Endothelial cell of umbilical vein (primary cell): ENCODE results near the gene RYR3. TPM values are rescaled to one million over a fixed set of nuclear protein-coding genes. Genes with fewer than 3 reads are reported as not detected.

ENCODE experiments used
- BruUV-seq: library from RNA; stranded (reverse); fragments of 400-500 nt; replicated peaks from 2 replicates; lab custom pipeline; 2021; lab: Mats Ljungman, UMichigan
- CTCF ChIA-PET: fragments of 300-600, 350-600 bp; sonication (Branson Sonifier 250); formaldehyde crosslinking; loops from one replicate; lab custom pipeline; 2021; ENCODE audit warnings: antibody characterized with exemption, inconsistent platforms; lab: Charles Lee
- POLR2A ChIA-PET: fragments of 300-600, 350-600 bp; sonication (Branson Sonifier 250); formaldehyde crosslinking; loops from one replicate; lab custom pipeline; 2021; ENCODE audit warnings: antibody characterized with exemption, inconsistent platforms; lab: Charles Lee
- DNase-seq: peaks from one replicate; pipeline ENCODE4 v3.0.0-alpha.2; 2011; ENCODE audit warnings: low read depth, low spot score
- FAIRE-seq: peaks from 2 replicates; lab custom pipeline; 2011; peaks lifted over from hg19 to GRCh38; lab: Jason Lieb, UNC
- H2AFZ ChIP-seq: 2 replicates; pipeline ENCODE4 v1.6.0; 2012; ENCODE audit warnings: low read depth, low read length, control low read depth, inconsistent platforms
- H3K27ac ChIP-seq: 2 replicates; pipeline ENCODE4 v1.5.1; 2011; ENCODE audit warnings: low read depth, mild to moderate bottlenecking, control low read depth, low read length, moderate library complexity; ENCODE audit not compliant: insufficient read depth
- H3K27me3 ChIP-seq, 2 experiments: 2 replicates each; pipeline versions ENCODE4 v1.6.0 to v1.6.1; 2011; ENCODE audit warnings: low read length in 2 of 2, mixed read lengths in 1 of 2; ENCODE audit not compliant: control insufficient read depth in 2 of 2, insufficient read depth in 2 of 2
- H3K36me3 ChIP-seq, 2 experiments: 2 replicates in 1 of 2; 3 replicates in 1 of 2; pipeline ENCODE4 v1.5.1; 2011; ENCODE audit warnings: low read length in 2 of 2, mild to moderate bottlenecking in 1 of 2, moderate library complexity in 1 of 2; ENCODE audit not compliant: control insufficient read depth in 2 of 2, insufficient read depth in 2 of 2; ENCODE audit errors: extremely low read depth in 1 of 2
- H3K4me1 ChIP-seq: 3 replicates; pipeline ENCODE4 v1.5.1; 2011; ENCODE audit warnings: mild to moderate bottlenecking, low read length; ENCODE audit not compliant: control insufficient read depth, insufficient read depth; ENCODE audit errors: extremely low read depth
- H3K4me2 ChIP-seq: 2 replicates; pipeline ENCODE4 v1.6.1; 2011; ENCODE audit warnings: low read length, control low read depth, mixed read lengths; ENCODE audit not compliant: insufficient read depth
- H3K4me3 ChIP-seq, 3 experiments: fragments of 200-600 bp in 1 of 3; sonication (generic), shearing (Covaris generic) in 1 of 3; replicated peaks in 1 of 3; 2 replicates each; pipeline ENCODE4 v1.5.1; 2011 to 2016; ENCODE audit warnings: control low read depth in 3 of 3, low read length in 3 of 3, mild to moderate bottlenecking in 2 of 3, inconsistent platforms in 1 of 3, low read depth in 1 of 3, moderate library complexity in 1 of 3; ENCODE audit not compliant: insufficient read depth in 1 of 3
- H3K79me2 ChIP-seq: 2 replicates; pipeline ENCODE4 v1.6.0; 2012; ENCODE audit warnings: low read length, inconsistent platforms; ENCODE audit not compliant: control insufficient read depth, insufficient read depth
- H3K9ac ChIP-seq: replicated peaks from 2 replicates; pipeline ENCODE3; 2011; ENCODE audit warnings: low read length, control low read depth; ENCODE audit not compliant: insufficient read depth; ENCODE audit errors: extremely low read depth
- H3K9me1 ChIP-seq: replicated peaks from 3 replicates; pipeline ENCODE4 v1.6.0; 2011; ENCODE audit warnings: mild to moderate bottlenecking, low read length; ENCODE audit not compliant: control insufficient read depth, insufficient read depth; ENCODE audit errors: extremely low read depth
- H3K9me3 ChIP-seq: replicated peaks from 2 replicates; pipeline ENCODE4 v1.5.1; 2012; ENCODE audit warnings: low read length, inconsistent platforms; ENCODE audit not compliant: control insufficient read depth, insufficient read depth
- H4K20me1 ChIP-seq: replicated peaks from 2 replicates; pipeline ENCODE3; 2011; ENCODE audit warnings: mild to moderate bottlenecking, low read length; ENCODE audit not compliant: control insufficient read depth, insufficient read depth; ENCODE audit errors: extremely low read depth
- CTCF ChIP-seq, 2 donors: IDR thresholded peaks; 1 replicate in 1 of 2; 2 replicates in 1 of 2; pipeline ENCODE4 v1.5.1; 2011; ENCODE audit warnings: low read length in 2 of 2, mild to moderate bottlenecking in 2 of 2, moderate library complexity in 2 of 2, control low read depth in 1 of 2, inconsistent platforms in 1 of 2, low read depth in 1 of 2; ENCODE audit not compliant: insufficient read depth in 1 of 2; ENCODE audit errors: extremely low read depth in 1 of 2
- EZH2 ChIP-seq: IDR thresholded peaks from 2 replicates; pipeline ENCODE4 v1.6.1; 2012; ENCODE audit warnings: borderline replicate concordance, low read depth, mild to moderate bottlenecking, moderate library complexity, low read length, inconsistent platforms; ENCODE audit not compliant: severe bottlenecking
- FOS ChIP-seq: IDR thresholded peaks from 2 replicates; pipeline ENCODE4 v1.6.1; 2011; ENCODE audit warnings: mild to moderate bottlenecking, low read length, moderate library complexity, borderline replicate concordance; ENCODE audit not compliant: insufficient read depth
- GATA2 ChIP-seq: IDR thresholded peaks from 2 replicates; pipeline ENCODE4 v1.7.0; 2011; ENCODE audit warnings: low read depth, mild to moderate bottlenecking, moderate library complexity, mixed read lengths, low read length; ENCODE audit not compliant: insufficient read length, insufficient read depth
- JUN ChIP-seq: IDR thresholded peaks from 2 replicates; pipeline ENCODE4 v1.6.1; 2011; ENCODE audit warnings: borderline replicate concordance, low read depth; ENCODE audit not compliant: insufficient read length, insufficient read depth
- MAX ChIP-seq: IDR thresholded peaks from 2 replicates; pipeline ENCODE4 v1.6.1; 2011; ENCODE audit not compliant: insufficient read depth, insufficient read length
- MYC ChIP-seq: IDR thresholded peaks from one replicate; pipeline ENCODE4 v1.6.1; 2011; ENCODE audit warnings: mild to moderate bottlenecking, low read depth, low read length
- POLR2A ChIP-seq: IDR thresholded peaks from 2 replicates; pipeline ENCODE4 v1.6.1; 2012; ENCODE audit warnings: low read depth, mild to moderate bottlenecking, control low read depth, low read length
- POLR2AphosphoS5 ChIP-seq: IDR thresholded peaks from 2 replicates; pipeline ENCODE4 v1.6.1; 2012; ENCODE audit warnings: low read depth, mild to moderate bottlenecking, control low read depth, low read length, moderate library complexity; ENCODE audit not compliant: insufficient read depth
- dilution Hi-C: fragments of 300-500 bp; cut with MboI; formaldehyde crosslinking; loops from one replicate; pipeline ENCODE4 v1.15.0; 2019; ENCODE audit warnings: low sequenced_read_pairs; ENCODE audit not compliant: extremely low pct_ligation_motif_present
- intact Hi-C: fragments of 100-400 bp; cut with micrococcal nuclease; formaldehyde crosslinking; loops from one replicate; pipeline ENCODE4 v1.10.0; 2022
- polyA plus RNA-seq, 4 experiments: library from polyadenylated mRNA; depleted of rRNA in 3 of 4; stranded (reverse) in 3 of 4; unstranded in 1 of 4; fragments of >200 nt; gene quantifications; 2 replicates each; pipeline versions ENCODE4 v1.2.1 to v1.2.3, GENCODE V29; 2011 to 2012; ENCODE audit warnings: missing spikeins in 1 of 4
- total RNA-seq: library from RNA; stranded (reverse); gene quantifications from 2 replicates; pipeline ENCODE4 v1.2.3, GENCODE V29; 2021

The RYR3 gene
- total and polyA plus RNA-seq, 2 donors (not counting 3 experiments of a cell fraction or from before 2014, with no cell fraction given), result not detected

GRCh38 chr15:33395321-33395720, 84.6 kb downstream of the RYR3 start:
- no TSS peak for BruUV-seq
- no peak overlapping the region for H3K4me3 ChIP-seq
- dilution Hi-C loops, result no loop called here
- no peaks in the 10 kb centered on the region for H3K4me1 ChIP-seq
- DNase-seq (no peak), FAIRE-seq (no peak)
- intact Hi-C loops, result no loop called here
- H3K79me2 ChIP-seq, result no peaks in the 10 kb centered on the region
- no peaks in the 10 kb centered on the region for H4K20me1 ChIP-seq
- no peaks in the 10 kb centered on the region for H3K9me1 ChIP-seq
- CTCF ChIA-PET, result no interaction called here
- H3K9me3 ChIP-seq, result no peaks in the 10 kb centered on the region
- no peaks in the 10 kb centered on the region for H3K36me3 ChIP-seq
- POLR2A ChIA-PET, result no interaction called here
- no peak overlapping the region for H2AFZ ChIP-seq
- H3K9ac ChIP-seq, result no peak overlapping the region
- no peaks in the 10 kb centered on the region for H3K27me3 ChIP-seq
- no peak overlapping the region for H3K27ac ChIP-seq
- TF ChIP-seq CTCF (IDR thresholded peaks at IDR 0.05; ENCODE audit: extremely low read depth in 1 of 2, insufficient read depth in 1 of 2, low read depth in 1 of 2, low read length in 2 of 2) (no peak), POLR2AphosphoS5 (no peak), POLR2A (no peak), FOS (no peak), MAX (no peak), EZH2 (no peak), GATA2 (no peak), JUN (no peak), MYC (no peak)
- no peak overlapping the region for H3K4me2 ChIP-seq
